ENCODE measurements around the gene CXCL17.
"Not testable (repeated sequence)": the region's sequence is repeated elsewhere in the genome, so short reads cannot be mapped to it uniquely, and the experiment has no call there.

Gene CXCL17

GRCh38 chr19:42465827-42466280 is 23.1 kb upstream of the CXCL17 start:
- no peak for DNase-seq (ENCODE audit: low spot score)

GRCh38 chr19:42461700-42462324 is 19.1 kb upstream of the CXCL17 start:
- no peak for DNase-seq (ENCODE audit: low spot score)

- DNase-seq (ENCODE audit: low spot score) = not testable (repeated sequence)
These were observed 18.5 kb upstream of the CXCL17 start for GRCh38 chr19:42461231-42461630.

GRCh38 chr19:42459926-42460325 is 17.2 kb upstream of the CXCL17 start:
- DNase-seq (ENCODE audit: low spot score) = no peak

GRCh38 chr19:42455621-42456081 is 12.9 kb upstream of the CXCL17 start:
- DNase-seq (ENCODE audit: low spot score) = no peak

GRCh38 chr19:42455086-42455485 is 12.3 kb upstream of the CXCL17 start:
- DNase-seq (ENCODE audit: low spot score) = no peak

GRCh38 chr19:42452590-42452989 is 9.8 kb upstream of the CXCL17 start:
- no peak for DNase-seq (ENCODE audit: low spot score)

- peak; percentile 87 for DNase-seq (ENCODE audit: low spot score)
These were observed 7.7 kb upstream of the CXCL17 start for GRCh38 chr19:42450314-42450934.

- DNase-seq (ENCODE audit: low spot score) = not testable (repeated sequence)
These were observed 5.6 kb upstream of the CXCL17 start for GRCh38 chr19:42448306-42448705.

- no peak for DNase-seq (ENCODE audit: low spot score)
These were observed 3.2 kb upstream of the CXCL17 start for GRCh38 chr19:42445948-42446347.

- no peak for DNase-seq (ENCODE audit: low spot score)
These were observed 1.2 kb upstream of the CXCL17 start for GRCh38 chr19:42443944-42444398.

GRCh38 chr19:42441049-42441445 is 1.7 kb downstream of the CXCL17 start:
- DNase-seq (ENCODE audit: low spot score) = no peak

GRCh38 chr19:42440357-42441048 is 2.2 kb downstream of the CXCL17 start:
- peak; percentile 79 for DNase-seq (ENCODE audit: low spot score)

- no peak for DNase-seq (ENCODE audit: low spot score)
These were observed 6.7 kb downstream of the CXCL17 start for GRCh38 chr19:42436006-42436405.

- no peak for DNase-seq (ENCODE audit: low spot score)
These were observed 7.4 kb downstream of the CXCL17 start for GRCh38 chr19:42435316-42435715.

- DNase-seq (ENCODE audit: low spot score) = peak; percentile 75
These were observed 9.1 kb downstream of the CXCL17 start for GRCh38 chr19:42433503-42434260.

- DNase-seq (ENCODE audit: low spot score) = no peak
These were observed 11.3 kb downstream of the CXCL17 start for GRCh38 chr19:42431486-42431885.

GRCh38 chr19:42428676-42429075 is 14.1 kb downstream of the CXCL17 start:
- DNase-seq (ENCODE audit: low spot score) = no peak

GRCh38 chr19:42427313-42427712 is 15.4 kb downstream of the CXCL17 start, which contains the start of gene LIPE:
Gene LIPE, minus strand, starts transcription at chr19:42427388. Its CDS starts 239 bp downstream, at chr19:42427149.
- no peak for DNase-seq (ENCODE audit: low spot score)

GRCh38 chr19:42426643-42427042 is 16.1 kb downstream of the CXCL17 start:
- no peak for DNase-seq (ENCODE audit: low spot score)

GRCh38 chr19:42424712-42425131 is 18.0 kb downstream of the CXCL17 start:
- DNase-seq (ENCODE audit: low spot score) = no peak

- no peak for DNase-seq (ENCODE audit: low spot score)
These were observed 18.4 kb downstream of the CXCL17 start for GRCh38 chr19:42424345-42424707.
